ENCODE results near the gene UGT1A9.

UGT1A9 gene

DNA sequence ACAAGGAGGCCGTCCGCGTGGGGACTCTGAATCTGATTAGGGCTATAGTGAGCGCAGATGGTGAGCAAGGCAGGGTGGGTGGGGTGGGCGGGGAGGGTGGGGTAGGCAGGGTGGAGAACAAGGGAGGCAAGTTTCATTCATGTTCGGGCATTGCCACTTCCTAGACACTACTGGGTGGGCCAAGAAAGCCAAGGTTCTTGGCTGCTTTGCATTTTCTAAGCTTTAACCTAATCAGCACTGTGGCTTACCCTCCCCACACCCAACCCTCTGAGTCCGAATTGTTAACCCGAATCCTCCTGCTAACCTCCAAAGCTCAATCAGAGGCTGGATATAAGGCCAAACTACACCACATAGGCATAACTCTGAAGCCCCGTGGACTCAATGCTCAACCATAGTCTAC is 124.6 kb downstream of the UGT1A9 start:
- no peak for DNase-seq (ENCODE audit: low read depth)

DNA sequence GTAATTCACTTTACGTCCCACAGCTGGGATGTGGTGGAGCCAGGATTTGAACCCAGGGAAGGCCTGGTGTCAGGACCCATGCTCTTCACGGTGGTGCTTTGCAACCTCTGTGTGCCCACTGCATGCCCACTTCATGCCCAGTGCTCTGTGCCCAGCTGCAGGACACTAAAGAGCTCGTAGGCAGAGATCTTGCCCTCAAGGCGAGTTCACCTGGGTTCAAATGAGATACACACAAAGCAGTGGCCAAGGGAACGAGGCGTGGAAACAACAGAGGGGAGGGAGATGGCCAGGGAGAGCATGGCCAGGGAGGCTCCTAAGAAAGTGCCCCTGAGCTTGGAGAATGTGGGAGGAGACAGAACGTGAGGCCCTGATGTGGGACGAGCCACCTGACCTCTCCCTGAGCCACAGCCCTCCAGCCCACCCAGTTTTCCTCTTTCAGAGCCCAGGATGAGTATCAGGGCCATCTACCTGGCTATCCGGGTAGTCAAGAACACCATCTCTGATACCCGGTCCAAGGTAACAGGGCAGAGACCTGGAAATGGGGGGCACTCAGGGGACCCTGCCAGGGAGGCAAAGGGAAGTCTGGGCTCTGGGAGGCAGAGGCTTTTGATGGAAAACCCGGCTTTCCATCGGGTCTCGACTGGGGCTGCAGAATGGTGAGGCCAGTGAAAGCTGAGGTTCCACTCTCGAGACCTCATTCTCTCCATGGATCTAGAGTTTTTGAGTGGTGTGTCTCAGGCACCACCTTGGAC is 126.8 kb downstream of the UGT1A9 start:
- no peak for DNase-seq (ENCODE audit: low read depth)

DNA sequence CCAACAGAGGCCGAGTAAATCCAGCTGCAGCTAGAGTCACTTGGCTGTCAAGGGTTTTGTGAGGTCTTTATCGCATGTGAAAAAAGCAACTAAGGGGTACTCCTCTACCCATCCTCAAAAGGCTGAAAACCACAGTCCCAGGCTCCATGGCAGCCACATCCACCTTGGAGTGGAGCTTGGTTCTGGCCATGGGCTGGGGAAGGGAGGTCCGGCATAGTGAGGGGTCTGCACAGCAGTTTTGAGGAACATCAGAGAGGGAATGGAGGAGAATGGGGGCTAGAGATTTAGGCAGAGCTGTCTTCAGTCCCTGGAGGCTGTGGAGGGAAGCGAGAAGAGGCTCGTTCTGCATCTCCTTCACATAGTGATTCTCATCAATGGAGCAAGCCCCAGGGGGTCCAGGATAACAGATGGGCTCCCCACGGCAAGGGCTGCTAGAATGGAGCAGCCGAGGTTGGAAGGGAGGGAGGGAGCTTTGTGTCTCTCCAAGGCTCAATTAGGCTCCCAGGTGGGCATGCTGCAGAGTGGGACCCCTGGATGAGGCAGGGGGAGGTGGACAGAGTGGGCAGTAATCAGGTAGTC is 127.5 kb downstream of the UGT1A9 start:
- no peak for DNase-seq (ENCODE audit: low read depth)

DNA sequence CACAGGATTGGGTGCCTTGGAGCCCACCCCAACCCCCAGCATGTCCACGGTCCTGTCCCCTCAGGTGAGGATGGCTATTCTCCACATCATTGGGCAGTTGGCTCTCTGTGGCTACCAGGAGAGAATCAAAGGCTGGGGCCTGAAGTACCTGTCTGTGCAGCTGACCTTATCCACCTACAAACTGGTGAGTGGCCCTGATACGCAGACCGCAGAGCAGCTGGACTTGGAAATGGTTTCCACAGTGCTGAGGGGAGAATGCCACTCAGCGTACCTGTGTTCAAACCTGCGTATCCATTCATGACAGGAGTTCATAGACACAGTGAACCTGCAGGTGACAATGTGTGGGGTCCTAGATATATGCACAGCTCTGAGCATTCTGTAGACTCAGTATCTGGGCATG is 128.0 kb downstream of the UGT1A9 start:
- no peak for DNase-seq (ENCODE audit: low read depth)

DNA sequence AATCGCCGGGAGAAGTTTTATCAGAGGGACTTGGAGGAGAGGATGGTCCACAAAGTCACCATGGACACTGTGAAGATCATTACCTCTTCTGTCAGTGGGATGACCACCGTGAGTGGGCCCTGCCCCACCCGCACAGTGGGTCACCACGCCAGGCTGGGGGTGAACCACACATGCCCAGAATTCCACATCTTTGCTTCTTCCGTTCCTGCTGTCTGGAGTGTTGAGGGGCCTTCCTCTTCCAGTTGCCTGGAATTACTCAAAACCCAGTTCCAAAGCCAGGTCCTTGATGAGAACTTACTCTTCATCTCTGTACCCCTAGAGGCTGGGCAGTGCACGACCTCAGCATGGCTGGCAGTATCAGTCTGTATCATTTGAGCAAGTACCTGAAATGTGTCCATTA is 128.5 kb downstream of the UGT1A9 start:
- DNase-seq (ENCODE audit: low read depth) = no peak

DNA sequence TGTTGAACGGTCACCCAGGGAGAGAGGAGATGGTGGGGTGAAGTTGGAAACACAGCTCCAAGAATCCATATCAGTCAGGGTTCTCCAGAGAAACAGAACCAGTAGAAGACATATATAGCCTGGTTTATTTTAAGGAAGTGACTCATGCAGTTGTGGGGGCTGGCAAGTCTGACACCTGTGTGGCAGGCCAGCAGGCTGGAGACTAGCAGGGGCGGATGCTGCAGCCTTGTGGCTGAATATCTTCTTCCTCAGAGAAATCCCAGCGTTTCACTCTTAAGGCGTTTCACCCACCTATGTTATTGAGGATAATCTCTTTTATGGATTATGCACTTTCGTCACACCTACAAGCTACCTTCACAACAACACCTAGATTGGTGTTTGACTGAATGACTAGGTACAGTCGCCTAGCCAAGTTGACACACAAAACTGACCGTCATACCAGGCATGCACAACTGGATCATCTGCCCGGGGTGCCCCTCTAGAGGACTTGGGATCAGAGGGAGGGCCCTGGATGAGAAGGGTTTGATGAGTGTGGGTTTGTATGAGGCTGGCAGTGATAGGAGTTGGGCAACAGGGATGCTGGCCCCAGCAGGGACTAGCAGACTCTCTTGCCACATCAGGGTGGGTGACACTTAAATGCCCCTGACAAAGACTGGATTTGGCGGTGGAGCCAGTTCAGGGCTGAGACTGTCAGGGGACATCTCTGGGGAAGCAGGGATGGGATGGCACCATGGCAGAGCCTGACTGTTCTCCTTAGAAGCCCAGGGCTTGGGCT is 129.8 kb downstream of the UGT1A9 start:
- no peak for DNase-seq (ENCODE audit: low read depth)

DNA sequence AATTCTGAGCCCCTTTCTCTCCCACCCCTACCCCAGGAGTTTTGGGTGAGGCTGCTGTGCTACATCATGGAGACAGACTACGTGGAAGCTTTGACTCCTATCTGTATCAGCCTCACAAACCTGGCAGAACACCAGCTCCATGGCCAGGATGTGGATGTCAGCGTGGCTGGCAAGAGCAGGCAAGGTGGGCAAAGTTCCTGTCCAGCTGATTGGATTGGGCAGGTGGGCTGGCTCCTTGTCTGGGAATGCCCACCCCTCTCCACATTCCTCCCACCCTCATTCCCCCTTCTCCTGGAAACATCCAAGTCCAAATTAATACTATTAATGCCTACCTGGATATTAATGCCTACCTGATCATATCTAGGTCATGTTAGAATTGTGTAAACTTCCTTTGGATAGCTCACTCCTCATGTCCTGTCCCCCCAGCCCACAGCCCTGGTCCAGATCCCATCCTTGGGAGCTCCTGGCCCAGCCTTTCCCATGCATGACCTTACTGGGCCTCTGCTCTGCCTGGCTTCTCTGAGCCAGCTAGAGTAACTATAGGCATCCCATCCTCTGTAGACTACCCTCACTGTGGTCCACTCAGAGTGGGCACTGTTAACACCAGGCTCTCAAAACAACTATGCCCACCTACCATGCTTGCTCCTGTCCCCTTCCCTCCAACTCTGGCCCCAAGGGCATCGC is 130.6 kb downstream of the UGT1A9 start:
- no peak for DNase-seq (ENCODE audit: low read depth)

DNA sequence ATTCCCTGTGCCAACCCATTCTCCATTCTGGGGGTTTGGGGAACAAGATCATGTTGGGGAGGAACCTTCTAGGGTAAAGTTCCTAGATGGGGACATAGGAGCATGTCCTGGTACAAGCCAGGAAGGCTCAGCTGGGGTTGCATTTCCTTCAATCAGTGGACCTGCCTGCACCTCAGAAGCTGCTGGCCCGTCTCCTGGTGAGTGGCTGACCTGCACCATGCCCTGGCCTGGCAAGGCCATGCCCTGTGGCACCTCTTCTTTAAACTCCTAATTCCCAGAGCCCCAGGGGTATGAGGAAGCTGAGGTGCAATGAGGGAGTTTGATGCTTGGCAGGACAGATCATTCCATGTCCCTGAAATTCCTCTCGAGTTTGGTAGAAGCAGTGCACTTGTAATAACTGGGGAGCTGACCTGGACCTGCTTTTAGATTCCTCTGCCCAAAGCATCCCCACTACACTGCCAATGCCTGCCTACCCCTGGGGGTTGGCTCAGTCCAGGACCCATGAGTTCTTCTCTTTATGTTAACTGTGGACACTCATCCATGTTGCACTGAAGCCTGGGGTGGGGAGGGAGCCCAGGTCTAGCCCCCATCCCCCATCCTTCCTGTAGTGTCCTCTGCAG is 131.7 kb downstream of the UGT1A9 start:
- DNase-seq (ENCODE audit: low read depth) = no peak

DNA sequence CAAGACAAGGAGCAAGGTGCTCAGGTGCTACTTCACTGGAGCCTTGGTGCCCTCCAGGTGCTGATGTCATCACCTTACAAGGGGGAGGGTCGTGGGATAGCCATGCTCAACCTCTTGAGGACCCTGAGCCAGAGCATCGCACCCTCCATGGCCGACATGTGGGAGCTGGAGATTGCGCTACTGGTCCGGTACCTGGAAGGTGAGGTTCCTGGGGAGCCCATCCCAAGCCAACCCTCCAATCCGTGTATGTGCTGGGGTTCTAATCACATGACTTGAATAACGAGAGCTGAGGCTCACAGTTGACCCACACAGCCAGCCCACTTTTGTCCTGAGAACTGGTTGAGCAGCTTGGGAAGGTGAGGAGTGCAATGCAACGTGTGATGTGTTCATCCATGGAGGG is 132.3 kb downstream of the UGT1A9 start:
- no peak for DNase-seq (ENCODE audit: low read depth)

DNA sequence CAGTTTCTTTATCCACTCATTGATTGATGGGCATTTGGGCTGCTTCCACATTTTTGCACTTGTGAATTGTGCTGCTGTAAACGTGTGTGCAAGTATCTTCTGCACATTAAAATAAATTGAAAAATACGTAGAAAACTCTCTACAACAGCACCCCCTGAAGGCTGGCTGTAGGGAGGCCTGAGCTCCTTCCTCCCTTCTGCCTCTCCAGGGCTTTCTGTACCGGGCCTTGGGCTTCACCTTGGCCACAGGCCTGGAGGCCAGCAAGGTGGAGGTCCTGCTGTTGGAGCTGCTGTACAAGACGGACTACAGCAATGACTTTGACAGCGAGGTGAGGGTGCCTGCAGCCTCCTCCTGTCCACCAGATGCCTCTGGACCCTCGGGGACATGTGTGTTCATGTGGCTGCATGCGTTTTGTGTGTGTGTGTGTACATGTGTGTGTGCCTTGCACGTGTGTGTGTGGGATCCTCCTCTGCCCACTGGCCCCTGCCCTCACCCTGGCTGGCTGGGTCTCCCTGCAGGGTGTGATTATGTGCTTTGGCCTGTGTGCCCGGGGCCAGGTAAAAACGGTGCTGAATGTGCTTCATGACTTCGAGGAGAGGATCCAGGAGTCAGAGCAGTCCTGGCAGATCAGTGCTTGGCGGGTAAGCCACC is 135.6 kb downstream of the UGT1A9 start:
- DNase-seq (ENCODE audit: low read depth) = no peak

DNA sequence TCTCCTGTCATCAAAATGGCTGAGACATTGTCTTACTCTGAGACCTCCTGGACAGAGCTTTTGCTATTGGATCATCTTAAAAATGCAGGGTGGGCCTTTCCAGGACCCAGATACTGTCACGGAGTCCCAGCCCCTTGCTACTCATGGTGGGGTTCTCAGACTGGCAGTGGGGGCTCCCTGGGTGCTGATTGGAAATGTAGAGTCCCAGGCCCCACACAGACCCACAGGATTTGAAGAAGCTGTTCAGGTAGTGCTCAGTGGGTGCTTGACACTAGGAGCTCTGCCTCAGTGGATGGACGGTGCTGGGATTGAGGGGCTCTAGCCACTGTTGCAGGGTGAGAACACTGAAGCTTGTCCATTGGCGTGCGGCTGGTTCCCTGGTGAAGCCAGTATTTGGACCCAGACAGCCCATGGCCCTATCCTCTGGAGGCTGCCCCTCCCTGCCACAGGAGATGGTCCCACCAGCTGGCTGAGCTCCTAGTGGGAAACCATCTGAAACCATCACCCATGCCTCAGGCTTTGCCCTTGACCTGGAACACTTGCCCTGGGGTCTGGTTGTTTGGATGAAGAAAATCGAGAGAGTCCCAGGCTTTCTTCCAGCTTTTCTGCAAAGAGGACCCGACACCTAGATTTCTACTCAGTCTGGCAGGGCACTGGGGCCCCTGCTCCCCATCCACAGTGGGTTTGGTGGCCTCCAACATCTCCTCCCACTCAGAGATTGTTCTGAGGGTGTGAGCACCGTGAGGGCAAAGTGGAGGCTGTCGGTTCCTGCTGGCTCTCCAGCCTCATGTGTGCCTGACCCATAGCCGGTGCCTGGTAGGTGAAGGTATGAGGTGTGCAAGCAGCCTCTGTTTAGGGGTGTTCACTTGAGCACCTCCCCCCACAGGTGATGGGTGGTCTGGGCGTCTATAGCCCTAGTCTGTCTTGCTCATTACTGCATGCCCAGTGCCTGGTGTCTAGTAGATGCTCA is 136.6 kb downstream of the UGT1A9 start:
- no peak for DNase-seq (ENCODE audit: low read depth)

DNA sequence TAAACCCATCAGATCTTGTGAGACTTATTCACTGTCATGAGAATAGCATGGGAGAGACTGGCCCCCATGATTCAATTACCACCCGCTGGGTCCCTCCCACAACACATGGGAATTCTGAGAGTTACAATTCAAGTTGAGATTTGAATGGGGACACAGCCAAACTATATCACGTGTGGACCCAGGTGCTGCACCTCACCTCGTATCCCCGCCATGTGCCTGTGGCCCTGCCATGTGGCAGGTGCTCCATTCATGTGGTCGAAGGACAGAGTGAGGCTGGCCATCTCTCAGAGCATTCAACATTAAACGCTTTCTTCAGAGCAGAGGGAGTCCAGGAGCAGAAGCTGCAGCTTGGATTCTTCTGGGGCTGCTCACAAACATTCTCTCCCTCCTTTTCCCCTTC is 138.7 kb downstream of the UGT1A9 start:
- no peak for DNase-seq (ENCODE audit: low read depth)

DNA sequence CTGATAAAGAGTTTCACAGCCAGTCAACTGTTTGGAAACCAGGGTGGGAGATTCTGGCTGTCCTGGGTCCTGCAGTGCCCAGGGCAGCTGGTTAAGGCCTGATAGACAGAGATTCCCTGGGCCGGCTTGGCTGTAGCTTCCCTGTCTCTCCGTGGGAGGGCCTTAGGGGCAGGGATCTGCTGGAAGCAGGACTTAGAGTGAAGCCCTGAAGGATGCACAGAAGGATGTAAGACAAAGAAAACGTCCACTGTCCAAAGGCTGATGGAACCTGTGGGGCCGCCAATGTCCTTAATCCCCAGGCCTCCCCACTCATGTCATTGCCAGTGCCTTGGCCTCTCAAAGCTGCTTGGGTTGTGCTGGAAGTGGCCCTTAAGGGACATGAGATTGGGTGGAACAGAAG is 139.4 kb downstream of the UGT1A9 start:
- DNase-seq (ENCODE audit: low read depth) = no peak

DNA sequence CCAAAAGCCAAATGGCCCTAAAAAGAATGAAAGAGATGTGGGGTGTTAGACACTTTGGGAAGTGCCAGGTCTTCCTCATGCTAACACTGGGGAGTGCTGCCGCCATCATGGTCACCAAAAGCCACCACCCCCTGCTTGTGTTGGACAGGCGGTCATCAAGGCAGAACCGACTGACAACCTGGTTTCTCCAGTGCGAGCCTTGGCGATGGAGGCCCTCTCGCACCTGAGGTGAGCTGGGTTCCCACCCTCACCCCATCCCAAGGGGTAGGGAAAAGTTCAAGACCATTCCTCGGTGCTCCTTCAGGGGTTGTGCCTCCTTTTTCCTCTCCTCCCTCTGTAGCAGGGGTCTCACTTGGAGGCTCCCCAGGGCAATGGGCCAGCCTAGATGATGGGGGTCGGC is 140.0 kb downstream of the UGT1A9 start:
- DNase-seq (ENCODE audit: low read depth) = no peak

DNA sequence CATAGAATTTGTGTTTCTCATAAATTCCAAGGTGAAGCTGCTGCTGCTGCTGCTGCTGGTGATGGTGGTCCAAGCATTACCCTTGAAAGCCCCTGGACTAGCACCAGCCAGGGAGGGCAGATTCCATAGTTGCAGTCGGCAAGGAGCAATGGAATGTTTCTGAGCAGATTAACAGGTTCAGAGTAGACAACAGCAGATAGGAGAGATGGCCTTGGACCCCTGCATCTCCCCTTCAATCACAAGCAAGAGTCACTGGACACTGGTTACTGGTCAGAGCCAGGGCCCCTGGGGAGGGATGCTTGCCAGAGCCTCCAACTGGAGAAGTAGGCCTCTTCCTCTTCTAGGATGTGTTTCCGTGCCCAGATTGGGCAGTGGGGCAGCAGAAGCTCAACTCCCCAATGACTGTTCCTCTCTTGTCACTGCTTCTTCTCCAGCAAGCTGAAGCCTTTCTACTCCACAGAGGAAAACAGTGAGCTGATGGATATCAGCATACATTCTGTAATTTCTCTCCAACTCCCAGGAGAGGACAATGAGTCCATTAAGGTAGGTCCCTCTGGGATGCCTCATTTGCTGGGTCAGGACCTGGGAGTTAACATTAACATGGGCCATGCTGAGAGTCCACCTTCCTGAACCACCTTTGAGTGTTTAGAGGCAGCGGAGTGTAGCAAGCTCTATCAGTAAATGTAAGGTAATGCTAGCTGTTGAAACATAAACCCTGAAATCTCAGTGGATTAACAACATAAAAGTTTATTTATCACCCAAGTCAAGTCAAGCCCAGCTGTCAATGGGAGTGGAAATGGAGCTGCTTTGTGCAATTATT is 141.7 kb downstream of the UGT1A9 start:
- no peak for DNase-seq (ENCODE audit: low read depth)

DNA sequence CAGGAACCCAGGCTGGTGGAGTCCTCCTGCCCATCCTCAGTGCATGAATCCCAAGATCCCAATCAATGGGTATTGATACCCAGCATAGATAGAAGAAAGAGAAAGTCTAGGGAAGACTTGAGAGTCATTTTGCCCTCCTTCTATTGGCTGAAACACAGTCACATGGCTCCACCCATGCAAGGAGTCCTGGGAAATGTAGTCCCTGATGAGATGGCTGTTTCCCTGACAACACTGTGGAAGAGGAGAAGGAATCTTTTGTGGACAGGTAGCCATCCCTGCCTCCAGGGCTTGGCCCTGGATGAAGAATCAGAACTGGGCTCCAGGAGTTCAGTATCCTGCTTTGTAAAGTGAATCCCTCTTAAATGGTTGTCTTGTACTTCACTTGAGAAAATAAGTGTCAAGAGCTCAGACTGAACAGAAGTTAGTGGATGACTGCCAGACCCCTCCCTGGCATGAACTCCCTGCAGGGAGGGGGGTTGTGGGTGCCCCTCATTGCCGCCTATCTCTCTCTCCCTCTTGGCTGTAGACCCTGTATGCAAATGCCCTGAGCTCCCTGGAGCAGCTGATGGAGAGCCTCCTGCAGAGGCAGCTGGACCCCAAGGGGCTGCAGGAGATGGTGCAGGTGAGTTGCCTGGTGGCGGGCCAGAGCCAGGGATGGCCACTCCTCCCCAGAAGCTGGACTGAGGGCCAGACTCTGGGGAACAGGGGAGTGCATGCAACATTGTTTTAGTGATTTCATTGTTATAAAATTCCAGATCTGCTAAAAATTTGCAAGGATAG is 142.5 kb downstream of the UGT1A9 start:
- DNase-seq (ENCODE audit: low read depth) = no peak

DNA sequence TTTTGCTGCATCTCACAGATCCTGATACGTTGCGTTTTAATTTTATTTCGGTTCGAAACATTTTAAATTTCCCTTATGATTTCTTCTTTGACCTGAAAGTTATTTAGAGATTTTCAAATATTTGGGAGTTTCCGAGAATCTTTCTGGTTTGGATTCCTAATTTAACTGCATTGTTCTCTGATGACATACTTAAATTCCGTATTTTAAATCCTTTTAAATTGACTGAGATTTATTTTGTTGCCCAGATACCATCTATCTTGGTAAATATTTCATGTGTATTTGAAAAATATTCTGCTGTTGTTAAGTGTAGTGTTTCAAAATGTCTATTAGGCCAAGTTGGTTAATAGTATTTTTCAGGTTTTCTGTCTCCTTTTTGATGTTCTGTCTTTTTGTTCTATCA is 144.2 kb downstream of the UGT1A9 start:
- no peak for DNase-seq (ENCODE audit: low read depth)

DNA sequence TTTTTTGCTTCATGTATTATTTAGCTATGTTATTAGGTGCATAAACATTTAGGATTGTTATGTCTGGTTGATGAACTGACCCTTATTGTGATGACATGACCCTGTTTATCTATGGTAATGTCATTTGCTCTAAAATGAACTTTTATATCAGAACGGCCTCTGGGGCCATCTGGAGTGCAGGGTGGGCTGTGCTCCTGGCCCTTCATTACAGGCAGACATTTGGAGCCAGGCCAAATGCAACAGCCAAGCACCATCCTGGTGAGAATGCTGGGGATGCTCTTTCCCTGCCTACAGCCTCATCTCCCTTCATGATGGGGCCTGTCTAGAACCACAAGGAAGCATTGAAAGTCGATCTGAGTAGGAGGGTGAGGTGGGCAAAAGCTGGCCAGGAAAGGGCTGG is 144.6 kb downstream of the UGT1A9 start:
- DNase-seq (ENCODE audit: low read depth) = no peak

DNA sequence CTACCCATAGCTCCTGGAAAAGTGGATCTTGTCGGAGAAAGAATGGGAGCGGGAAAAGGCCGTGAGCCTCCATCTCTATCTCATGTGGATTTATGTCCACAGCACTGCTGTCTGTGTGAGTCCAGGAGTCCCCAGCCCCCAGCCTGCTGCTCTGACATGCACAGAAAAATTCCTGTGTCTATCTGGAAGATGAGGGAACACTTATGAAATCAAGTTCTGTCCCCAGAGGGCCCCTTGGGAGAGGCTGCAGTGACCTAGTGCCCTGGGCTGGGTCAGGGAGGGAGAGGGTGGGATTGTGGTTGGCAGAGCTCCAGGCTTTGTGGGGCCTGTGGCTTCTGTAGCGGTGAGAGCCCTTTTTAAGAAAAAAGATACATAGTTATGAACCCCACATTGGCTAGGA is 145.1 kb downstream of the UGT1A9 start:
- no peak for DNase-seq (ENCODE audit: low read depth)

Measured in HS-27A (cell line).